Measurements from ENCODE around the gene LRRIQ3.
"Not testable (repeated sequence)": the region's sequence is repeated elsewhere in the genome, so short reads cannot be mapped to it uniquely, and the experiment has no call there.

The LRRIQ3 gene

DNA sequence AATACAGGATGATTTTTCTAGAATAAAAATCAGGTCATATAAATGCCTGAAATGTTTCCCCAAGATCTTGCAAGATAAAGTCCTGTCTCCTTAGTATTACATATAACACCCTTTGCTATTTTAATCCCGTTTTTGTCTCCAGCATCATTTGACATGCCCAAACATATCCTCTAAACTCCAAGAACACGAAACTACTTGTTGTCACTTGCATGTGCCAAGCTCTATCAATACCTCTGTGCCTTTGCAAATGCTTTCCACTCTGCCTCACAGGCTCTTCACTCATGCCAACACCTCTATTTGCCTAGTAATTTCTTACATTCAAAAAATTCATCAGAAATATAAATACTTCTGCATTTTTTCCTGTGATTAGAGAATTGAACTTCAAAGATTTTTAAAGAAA, 37.9 kb downstream of the LRRIQ3 start:
- DNase-seq: no peak
- in situ Hi-C loops (cut with MboI; ENCODE audit: low pct_unique_long_range_greater_than_20kb, low sequenced_read_pairs): no loop called here

DNA sequence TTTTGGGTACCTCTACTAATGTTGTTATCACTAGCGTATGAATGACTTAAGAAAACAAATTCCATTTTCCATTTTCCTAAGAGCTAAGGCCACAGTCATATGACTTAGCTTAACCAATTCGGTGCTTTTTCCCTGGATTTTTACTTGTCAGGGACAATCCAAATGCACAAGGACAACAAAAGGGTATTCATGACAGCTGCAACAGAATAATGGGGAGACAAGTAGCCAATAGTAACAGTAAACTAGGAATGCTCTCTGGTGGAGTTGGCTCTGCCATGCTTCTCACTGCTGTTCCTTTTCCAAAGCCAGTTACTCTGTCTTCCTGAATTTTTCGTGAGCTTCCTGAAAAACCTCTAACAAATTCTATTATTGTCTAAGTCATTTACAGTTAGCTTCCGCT, 52.9 kb downstream of the LRRIQ3 start:
- in situ Hi-C loops (cut with MboI; ENCODE audit: low pct_unique_long_range_greater_than_20kb, low sequenced_read_pairs): no loop called here
- no peak for DNase-seq

DNA sequence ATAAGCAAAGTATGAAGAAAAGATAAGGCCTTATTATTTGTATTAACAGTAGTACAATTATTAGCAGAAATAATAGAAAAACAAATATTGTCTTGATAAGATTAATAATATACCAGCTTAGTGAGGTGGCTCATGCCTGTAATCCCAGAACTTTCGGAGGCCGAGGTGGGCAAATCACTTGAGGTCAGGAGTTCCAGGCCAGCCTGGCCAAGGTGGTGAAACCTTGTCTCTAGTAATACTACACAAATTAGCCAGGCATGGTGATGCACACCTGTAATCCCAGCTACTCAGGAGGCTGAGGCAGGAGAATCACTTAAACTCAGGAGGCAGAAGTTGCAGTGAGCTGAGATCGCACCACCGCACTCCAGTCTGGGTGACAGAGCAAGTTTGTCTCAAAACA, 80.6 kb downstream of the LRRIQ3 start:
- DNase-seq; in situ Hi-C loops (cut with MboI; ENCODE audit: low pct_unique_long_range_greater_than_20kb, low sequenced_read_pairs): not testable (repeated sequence)

DNA sequence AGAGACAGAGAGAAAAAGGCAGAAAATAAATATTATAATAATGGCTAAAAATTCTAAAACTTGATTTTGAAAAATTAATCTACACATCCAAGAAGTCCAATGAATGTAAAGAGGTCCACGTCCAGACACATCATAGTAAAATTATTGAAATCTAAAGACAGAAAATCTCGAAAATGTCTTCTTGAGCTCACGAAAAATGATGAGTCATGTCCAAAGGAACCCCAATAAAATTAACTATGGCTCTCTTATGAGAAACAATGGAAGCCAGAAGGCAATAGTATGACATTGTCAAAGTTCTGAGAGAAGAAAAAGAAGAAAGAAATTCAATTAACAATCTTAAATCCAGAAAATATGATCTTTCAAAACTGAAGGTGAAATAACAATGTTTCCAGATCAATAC, 84.6 kb downstream of the LRRIQ3 start:
- no peak for DNase-seq
- in situ Hi-C loops (cut with MboI; ENCODE audit: low pct_unique_long_range_greater_than_20kb, low sequenced_read_pairs): no loop called here

DNA sequence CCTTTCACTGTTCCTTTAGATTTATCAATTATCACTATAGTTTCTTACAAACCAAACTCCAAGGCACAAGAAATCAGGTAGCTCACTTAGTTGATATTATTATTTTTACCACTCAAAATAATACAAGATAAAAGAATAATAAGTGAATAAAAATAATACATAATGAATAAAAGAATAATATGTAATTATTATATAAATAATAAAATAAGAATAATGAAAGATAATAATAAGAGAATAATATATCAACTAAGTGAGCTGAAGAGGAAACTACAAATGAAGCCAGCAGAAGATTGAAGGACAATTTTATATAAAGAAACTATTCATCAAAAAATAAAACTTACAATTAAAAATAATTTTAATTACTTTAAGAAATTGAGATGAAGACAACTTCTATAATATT, 90.6 kb downstream of the LRRIQ3 start:
- in situ Hi-C loops (cut with MboI; ENCODE audit: low pct_unique_long_range_greater_than_20kb, low sequenced_read_pairs): no loop called here
- DNase-seq: no peak

DNA sequence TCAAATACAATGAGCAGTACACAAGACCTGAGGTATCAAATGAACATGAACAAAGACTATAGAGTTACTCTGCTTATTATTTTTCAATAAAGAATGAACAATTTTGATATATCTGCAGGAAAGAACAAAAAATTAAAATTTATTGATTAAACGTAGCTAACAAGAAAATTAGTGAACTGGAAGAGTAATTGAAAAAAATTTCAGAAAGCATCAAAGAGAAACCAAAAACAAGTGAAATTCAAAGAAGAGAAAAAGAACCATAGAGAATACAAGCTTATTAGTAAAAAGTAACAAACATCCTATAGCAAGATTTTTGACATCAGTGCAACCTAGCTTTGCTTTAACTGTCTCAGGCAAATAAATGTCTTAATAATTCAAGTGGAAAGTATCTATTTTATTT, 106.6 kb downstream of the LRRIQ3 start:
- DNase-seq: no peak
- in situ Hi-C loops (cut with MboI; ENCODE audit: low pct_unique_long_range_greater_than_20kb, low sequenced_read_pairs): no loop called here

DNA sequence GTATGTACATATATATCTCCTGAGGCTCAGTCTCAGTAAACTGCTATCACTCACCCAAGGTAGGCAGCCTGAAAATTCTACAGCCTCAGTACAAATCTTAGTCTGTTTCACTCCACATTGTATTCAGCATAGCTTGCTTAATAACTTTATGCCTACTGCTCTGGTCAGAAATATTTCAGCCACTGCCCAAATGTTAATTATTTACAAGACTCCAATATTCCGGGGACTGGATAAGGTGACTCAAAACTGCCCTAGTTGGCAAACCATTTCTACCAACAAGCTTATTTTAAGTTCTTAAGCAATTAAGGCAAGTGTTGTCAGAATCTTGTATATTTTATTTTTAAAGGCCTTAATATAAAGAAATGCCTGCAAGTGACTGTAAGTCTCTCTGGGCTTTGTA, 114.8 kb downstream of the LRRIQ3 start:
- in situ Hi-C loops (cut with MboI; ENCODE audit: low pct_unique_long_range_greater_than_20kb, low sequenced_read_pairs): no loop called here
- no peak for DNase-seq

DNA sequence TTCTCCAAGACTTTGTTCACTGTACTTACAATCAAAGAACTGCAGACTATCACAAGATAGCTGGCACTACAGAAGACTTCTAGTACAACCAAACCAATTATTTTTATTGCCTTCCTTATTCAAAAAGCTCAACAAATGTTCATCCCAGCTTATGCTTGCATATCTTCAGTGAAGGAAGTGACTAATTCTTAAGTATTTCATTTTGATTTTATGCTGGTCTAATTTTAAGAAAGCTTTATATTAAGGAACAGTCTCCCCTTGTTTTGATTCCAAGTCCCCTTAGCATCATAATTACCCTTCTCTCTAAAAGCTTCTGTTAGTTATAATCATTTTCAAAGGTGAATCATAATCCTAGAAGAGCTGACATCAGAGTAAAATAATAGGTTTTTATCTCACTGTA, 132.9 kb downstream of the LRRIQ3 start:
- in situ Hi-C loops (cut with MboI; ENCODE audit: low pct_unique_long_range_greater_than_20kb, low sequenced_read_pairs): no loop called here
- DNase-seq: no peak

DNA sequence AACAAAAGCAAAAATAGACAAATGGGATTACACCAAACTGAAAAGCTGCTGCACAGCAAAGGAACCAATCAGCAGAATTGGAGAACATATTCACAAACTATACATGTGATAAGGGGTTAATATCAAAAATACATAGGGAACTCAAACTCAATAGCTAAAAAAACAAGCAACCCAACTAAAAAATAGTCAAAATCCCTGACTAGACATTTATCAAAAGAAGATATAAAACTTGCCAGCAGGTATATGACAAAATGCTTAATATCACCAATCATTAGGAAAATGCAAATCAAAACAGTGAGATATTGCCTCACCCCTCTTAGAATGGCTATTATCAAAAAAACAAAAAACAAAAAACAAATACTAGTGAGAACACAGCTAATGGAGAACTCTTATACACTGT, 140.3 kb downstream of the LRRIQ3 start:
- no peak for DNase-seq
- in situ Hi-C loops (cut with MboI; ENCODE audit: low pct_unique_long_range_greater_than_20kb, low sequenced_read_pairs): no loop called here

DNA sequence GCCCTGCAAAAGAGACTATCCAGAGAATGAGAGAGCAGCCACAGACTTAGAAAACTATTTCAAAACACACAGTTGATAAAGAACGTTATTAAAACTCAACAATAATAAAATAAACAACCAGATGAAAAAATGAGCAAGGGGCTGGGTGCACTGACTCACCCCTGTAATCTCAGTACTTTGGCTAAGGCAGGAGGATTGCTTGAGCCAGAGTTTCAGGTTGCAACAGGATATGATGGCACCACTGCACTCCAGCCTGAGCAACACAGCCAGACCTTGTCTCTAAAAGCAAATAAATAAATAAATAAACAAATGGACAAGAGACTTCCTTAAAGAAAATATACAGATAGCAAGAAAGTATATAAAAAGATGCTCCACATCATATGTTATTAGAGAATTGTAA, 144.6 kb downstream of the LRRIQ3 start:
- in situ Hi-C loops (cut with MboI; ENCODE audit: low pct_unique_long_range_greater_than_20kb, low sequenced_read_pairs): no loop called here
- no peak for DNase-seq

DNA sequence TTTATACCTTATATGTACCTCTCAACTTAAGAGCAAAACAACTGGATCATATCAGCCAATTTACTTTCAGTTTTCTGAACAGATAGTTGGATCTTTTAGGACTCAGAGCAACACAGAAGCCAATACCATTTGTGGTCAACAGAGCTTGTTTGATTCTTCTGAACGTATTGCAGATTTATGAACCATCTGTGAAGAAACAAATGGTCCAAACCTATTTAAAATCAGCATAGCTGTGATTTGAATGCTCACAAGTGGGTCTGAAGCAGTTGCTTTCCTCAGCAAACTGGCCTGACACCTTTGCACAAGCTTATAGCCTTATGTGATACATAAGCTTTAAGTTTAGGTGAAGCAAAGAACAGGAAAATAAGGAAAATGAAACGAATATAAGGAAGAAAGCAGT, 147.6 kb downstream of the LRRIQ3 start:
- in situ Hi-C loops (cut with MboI; ENCODE audit: low pct_unique_long_range_greater_than_20kb, low sequenced_read_pairs): no loop called here
- no peak for DNase-seq

DNA sequence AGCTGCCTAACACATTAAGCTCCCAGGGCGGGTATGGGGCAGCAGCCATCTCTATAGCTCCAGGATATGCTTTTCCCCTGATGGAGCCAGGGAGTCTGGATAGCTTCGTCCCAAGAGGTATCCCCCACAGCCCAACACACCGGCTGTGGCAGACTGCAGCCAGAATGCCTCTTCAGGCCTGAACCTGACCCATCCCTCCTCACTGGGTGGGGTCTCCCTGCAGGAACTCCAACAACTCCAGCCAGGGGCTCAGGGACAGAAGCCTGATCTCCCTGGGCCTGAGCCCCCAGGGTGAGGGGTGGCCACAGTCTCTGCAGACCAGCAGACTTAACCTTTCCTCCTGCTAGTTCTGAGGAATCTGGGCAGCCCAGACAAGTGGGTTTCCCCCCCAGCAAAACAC, 159.9 kb downstream of the LRRIQ3 start:
- in situ Hi-C loops (cut with MboI; ENCODE audit: low pct_unique_long_range_greater_than_20kb, low sequenced_read_pairs): no loop called here
- DNase-seq: no peak

DNA sequence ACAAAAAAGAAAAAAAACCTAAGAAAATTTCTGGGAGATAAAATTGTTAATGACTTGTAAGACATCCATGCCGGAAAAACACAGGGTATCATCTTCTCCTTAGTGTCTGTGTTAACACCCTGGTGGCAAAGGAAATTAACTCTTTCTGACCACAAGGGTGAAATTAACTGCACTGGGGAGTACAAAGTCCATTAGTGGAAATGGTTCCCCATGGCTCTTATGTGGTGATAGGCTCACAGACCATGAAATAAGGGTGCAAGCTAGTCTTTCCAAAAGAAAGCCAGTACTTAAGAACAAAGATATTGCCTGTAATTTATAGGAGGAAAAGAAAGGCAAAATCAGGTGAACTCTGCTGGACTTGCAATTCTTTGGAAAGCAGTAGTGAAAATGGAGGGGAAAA, 185.4 kb downstream of the LRRIQ3 start:
- in situ Hi-C loops (cut with MboI; ENCODE audit: low pct_unique_long_range_greater_than_20kb, low sequenced_read_pairs): no loop called here

DNA sequence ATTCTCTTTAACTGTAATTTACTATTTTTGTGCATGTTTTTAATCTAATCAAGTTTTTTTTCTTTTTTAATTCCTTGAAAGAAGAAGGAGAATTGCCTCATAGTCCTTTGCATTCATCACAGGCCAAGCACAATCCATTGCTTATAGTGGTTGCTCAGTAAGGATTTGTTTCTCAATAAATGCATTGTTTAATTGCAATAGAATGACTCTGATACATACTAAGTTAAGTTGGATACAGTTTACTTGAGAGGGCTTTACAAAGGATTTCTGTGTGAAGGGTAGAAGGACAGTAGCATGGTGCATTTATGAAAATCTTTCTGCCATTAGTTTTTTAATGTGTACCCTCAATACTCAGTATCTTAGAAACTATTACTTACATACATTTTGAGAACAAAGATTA, 186.2 kb downstream of the LRRIQ3 start:
- no peak for DNase-seq
- in situ Hi-C loops (cut with MboI; ENCODE audit: low pct_unique_long_range_greater_than_20kb, low sequenced_read_pairs): no loop called here

More for the DNA sequence above, 185.4 kb downstream of the LRRIQ3 start:
- no peak for DNase-seq

DNA sequence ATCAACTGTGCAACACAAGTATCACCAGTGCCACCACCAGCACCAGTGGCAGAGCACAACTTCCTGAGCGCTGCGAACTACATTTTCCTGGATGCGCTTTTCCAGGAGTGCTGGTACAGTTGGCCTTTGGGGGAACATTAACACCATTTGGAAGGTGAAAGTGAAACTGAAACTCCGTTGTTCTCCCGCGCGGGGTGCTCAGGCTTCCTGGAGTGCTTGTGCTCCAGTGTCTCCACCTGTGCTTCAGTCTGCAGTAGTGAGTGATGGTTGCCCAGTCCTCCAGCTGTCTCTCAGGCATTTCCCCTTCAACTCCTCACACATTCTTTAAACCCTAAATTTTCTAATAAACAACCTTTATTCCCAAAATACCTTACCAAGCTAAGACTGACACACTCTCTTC, 187.8 kb downstream of the LRRIQ3 start:
- DNase-seq: no peak
- in situ Hi-C loops (cut with MboI; ENCODE audit: low pct_unique_long_range_greater_than_20kb, low sequenced_read_pairs): no loop called here

DNA sequence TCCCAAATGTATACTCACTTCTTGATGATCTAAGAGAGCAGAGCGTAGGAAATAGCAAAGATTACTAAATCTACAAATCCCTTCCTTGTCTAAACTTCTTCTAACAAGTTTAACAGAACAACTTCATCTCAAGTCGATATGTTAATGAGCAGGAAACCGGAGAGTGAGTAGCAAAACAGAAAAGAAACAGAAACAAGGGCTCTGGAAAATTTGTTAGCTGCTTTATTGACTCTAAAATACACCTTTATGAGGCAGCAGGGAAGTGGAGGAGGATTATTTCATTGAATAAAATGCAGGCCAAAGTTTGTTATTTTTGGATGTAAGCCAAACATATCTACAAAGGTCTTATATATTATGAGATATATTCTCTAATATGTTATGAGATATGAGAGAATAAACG, 192.4 kb downstream of the LRRIQ3 start:
- in situ Hi-C loops (cut with MboI; ENCODE audit: low pct_unique_long_range_greater_than_20kb, low sequenced_read_pairs): no loop called here
- no peak for DNase-seq

DNA sequence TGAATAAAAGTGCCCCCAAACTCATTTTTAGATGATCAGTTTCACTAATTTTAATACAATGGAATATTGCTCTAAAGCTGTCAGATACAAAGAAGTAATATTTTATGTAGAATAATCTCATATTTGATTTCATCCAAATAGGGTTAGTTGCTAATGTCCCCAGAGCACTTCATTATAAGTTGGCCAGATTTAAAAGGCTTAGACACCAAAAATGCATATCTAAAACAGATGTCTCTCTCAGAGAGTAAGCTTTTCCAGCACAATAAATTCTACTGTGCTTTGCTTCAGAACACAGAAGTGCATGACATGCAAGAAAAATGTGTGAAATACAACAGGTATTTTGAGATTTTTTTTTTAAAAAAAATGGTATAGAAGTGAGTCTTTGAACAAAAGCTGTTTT, 194.2 kb downstream of the LRRIQ3 start:
- in situ Hi-C loops (cut with MboI; ENCODE audit: low pct_unique_long_range_greater_than_20kb, low sequenced_read_pairs): no loop called here

DNA sequence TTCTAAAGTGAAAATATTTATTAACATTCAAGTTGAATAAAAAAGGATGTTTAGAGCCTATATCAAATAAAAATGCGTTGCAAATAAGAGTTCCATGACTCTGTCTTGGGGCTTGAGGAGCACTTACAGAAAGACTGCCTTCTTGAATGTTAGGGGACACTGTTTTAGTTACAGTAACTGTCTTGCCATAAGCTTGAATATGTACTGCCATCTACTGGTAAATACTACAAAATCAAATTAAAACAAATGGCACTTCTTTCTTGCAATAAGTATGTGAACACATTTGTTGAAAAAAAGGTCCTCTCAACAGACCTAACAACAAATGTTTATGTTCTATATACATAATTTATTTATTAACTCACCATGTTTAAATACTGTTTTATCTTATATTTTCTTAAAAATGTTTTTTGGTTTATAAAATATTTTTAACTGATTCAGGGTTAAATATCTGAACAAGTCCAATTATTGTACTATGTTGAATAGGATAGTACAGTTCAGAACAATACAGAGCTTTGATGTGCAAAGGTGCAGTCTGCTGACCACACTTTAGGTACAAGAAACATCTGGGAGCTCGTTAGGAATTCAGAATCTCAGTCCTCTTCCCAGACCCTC, 199.5 kb downstream of the LRRIQ3 start:
- in situ Hi-C loops (cut with MboI; ENCODE audit: low pct_unique_long_range_greater_than_20kb, low sequenced_read_pairs): no loop called here
- peak; percentile 48 for DNase-seq

More for the DNA sequence above, 194.2 kb downstream of the LRRIQ3 start:
- DNase-seq: no peak

DNA sequence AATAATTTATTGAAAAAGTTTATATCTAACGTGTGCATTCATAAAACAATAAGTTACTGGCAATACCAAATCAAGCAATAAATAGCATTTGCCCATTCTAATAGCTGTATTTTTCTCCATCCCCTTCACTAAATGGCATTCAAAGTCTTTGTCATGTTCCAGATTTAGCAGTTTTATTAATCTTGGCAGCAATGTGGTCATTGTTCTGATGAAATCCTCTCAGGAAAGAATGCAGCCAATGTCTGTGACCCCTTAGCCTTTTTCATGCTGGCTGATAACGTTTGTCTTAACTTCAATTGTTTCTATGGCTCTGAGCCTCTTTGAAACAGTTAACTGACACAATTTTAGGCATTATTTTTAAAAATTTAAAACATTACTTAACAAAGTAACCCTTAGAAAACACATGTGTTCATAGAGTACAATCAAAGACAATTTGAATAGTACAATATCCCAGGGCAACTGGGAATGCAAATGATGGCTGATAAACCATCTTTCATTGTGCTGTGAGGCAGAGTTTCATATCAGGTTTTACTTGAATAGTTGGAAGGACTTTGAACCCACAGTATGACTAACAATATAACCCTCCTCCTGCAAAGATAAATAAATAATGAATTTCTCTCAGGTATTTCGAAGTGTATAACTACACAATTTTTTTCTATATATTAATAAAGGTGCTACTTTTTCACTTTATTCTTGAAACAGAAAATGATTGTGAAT, 217.5 kb downstream of the LRRIQ3 start:
- in situ Hi-C loops (cut with MboI; ENCODE audit: low pct_unique_long_range_greater_than_20kb, low sequenced_read_pairs): no loop called here
- DNase-seq: no peak

DNA sequence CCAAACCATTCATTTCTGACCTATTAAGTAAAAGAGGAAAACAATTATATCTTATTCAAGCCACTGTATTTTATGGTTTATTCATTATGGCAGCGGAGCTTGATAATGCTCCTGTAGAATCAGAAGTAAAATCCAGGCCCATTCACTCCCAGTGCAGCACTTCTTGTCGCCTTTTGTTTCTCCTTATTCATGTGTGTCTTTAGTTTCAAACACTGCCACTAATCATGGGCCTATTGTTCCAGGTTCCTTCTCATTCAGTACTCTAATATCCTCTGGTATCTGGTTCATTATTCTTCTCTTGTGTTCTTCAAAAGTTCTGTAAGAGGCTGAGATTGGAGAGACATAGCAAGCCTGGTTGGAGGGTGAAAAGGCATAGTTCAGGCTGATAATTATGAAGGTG, 218.3 kb downstream of the LRRIQ3 start:
- DNase-seq: no peak
- in situ Hi-C loops (cut with MboI; ENCODE audit: low pct_unique_long_range_greater_than_20kb, low sequenced_read_pairs): no loop called here

DNA sequence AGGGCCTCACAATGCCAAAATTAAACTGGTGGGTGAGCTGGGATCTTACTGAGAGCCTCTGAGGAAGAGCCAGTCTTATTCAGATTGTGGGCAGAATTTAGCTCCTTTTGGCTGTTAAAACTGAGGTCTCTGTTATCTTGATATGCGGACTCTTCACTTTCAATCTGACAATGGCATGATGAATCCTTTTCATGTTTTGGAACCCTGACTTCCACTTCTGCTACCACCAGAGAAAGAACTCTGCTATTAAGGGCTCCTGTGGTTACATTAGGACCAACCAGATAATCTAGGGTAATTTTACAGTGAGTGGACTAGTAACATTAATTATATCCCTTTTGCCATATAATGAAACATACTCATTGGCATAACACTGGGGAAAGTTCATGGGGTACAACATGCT, 219.0 kb downstream of the LRRIQ3 start:
- no peak for DNase-seq
- in situ Hi-C loops (cut with MboI; ENCODE audit: low pct_unique_long_range_greater_than_20kb, low sequenced_read_pairs): no loop called here

Measured in KBM-7 (cell line).